ENCODE results near the gene SH3PXD2A.

DNA sequence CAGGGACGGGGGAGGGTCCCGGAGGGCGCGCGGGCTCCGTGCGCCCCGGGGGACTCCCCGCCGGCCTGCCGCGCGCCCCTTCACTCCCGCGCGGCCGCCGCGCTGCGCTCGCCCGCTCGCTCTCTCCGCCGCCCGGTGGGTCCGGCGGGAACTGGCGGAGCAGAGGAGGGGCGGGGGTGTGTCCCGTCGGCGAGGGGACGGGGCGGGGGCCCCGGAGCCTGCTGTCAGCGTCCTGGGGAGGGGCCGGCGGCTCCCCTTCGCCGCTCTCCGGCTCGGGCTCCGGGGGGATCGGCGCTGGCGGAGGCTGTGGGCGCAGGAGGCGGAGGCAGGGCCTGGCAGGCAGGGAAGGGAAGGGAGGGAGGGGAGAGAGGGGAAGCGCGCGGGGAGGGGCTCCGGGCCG, at the start of gene SH3PXD2A:
- TF ChIP-seq, protein P1, sequence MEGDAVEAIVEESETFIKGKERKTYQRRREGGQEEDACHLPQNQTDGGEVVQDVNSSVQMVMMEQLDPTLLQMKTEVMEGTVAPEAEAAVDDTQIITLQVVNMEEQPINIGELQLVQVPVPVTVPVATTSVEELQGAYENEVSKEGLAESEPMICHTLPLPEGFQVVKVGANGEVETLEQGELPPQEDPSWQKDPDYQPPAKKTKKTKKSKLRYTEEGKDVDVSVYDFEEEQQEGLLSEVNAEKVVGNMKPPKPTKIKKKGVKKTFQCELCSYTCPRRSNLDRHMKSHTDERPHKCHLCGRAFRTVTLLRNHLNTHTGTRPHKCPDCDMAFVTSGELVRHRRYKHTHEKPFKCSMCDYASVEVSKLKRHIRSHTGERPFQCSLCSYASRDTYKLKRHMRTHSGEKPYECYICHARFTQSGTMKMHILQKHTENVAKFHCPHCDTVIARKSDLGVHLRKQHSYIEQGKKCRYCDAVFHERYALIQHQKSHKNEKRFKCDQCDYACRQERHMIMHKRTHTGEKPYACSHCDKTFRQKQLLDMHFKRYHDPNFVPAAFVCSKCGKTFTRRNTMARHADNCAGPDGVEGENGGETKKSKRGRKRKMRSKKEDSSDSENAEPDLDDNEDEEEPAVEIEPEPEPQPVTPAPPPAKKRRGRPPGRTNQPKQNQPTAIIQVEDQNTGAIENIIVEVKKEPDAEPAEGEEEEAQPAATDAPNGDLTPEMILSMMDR (IDR thresholded peaks at IDR 0.05) = peak in 1 of 4 experiments; percentile 24
- TF ChIP-seq EP300 (IDR thresholded peaks at IDR 0.05) = no peak

Data from sigmoid colon (tissue), 4 donors.